Spleen (tissue), 7 donors: ENCODE measurements around the gene THUMPD1.

Source experiments
- POLR2A ChIP-seq, 3 donors: fragments of 450-650 bp; IDR thresholded peaks; one replicate each; pipeline ENCODE4 v1.5.1; 2017; ENCODE audit warnings: antibody characterized with exemption in 3 of 3, mild to moderate bottlenecking in 1 of 3
- POLR2AphosphoS5 ChIP-seq, 3 donors: sonication (generic); formaldehyde crosslinking; IDR thresholded peaks; one replicate each; pipeline ENCODE4 v1.5.1; 2017; ENCODE audit warnings: antibody characterized with exemption in 3 of 3
- TF ChIP-seq, protein P1 (sequence below), 11 experiments: fragments of 200-600 bp in 7 of 11; fragments of 450-650 bp in 4 of 11; sonication (generic) in 4 of 11; IDR thresholded peaks in 8 of 11; conservative IDR thresholded peaks in 3 of 11; 1 replicate in 7 of 11; 2 replicates in 4 of 11; pipeline versions ENCODE4 v1.4.0 to v1.8.0; 2016 to 2021; ENCODE audit warnings: antibody characterized with exemption in 11 of 11, inconsistent platforms in 4 of 11, mild to moderate bottlenecking in 1 of 11
- donor health status: DM: no; HTN: no; CAD: no; lungs with moderate emphysema.
- donor health status: DM: no; HTN: no; CAD: no.
- donor health status: DM: no; HTN: no; CAD: no.

DNA sequence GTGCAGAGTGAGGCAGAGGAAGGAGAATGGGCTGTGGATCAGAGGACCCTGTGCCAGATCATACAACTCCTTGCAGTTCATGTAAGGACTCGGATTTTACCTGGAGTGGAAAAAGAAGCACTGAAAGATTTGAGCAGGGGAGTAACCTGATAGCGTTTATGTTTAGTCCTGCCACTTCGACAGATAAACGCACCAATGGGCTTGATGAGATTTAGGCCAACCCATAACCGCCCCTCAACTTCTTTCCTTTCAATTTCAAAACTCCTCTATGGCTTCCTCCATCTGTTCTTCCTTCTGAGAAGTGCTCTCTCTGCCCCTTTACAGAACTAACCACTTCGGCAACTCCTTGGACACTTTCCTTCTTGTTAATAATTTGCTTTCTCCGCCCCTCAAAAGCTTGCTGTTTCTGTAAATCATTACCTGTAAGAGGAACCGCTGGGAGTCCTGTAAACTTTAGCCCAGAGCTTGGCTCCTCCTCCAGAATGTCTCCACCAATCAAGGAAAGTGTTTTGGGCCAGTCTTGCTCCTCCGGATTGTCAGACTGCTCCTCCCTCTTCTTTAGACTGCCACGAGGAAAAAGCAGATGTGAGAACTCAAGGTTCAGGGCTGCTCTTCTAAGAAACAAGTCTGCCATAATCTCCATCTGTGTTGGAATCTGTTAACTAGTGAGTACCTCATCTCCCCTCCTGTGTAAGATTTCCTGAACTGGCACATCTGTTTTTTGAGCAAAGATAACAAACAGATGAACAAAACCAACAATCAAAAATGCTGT, 22.0 kb upstream of the THUMPD1 start, which contains the start of gene ACSM3:
- TF ChIP-seq, protein P1, sequence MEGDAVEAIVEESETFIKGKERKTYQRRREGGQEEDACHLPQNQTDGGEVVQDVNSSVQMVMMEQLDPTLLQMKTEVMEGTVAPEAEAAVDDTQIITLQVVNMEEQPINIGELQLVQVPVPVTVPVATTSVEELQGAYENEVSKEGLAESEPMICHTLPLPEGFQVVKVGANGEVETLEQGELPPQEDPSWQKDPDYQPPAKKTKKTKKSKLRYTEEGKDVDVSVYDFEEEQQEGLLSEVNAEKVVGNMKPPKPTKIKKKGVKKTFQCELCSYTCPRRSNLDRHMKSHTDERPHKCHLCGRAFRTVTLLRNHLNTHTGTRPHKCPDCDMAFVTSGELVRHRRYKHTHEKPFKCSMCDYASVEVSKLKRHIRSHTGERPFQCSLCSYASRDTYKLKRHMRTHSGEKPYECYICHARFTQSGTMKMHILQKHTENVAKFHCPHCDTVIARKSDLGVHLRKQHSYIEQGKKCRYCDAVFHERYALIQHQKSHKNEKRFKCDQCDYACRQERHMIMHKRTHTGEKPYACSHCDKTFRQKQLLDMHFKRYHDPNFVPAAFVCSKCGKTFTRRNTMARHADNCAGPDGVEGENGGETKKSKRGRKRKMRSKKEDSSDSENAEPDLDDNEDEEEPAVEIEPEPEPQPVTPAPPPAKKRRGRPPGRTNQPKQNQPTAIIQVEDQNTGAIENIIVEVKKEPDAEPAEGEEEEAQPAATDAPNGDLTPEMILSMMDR (IDR thresholded peaks at IDR 0.05 in 8 of 11, conservative IDR thresholded peaks at IDR 0.05 in 3 of 11) = no peak
- TF ChIP-seq POLR2A (IDR thresholded peaks at IDR 0.05) = no peak
- peak in 1 of 3 donors; percentile 31 for TF ChIP-seq POLR2AphosphoS5 (IDR thresholded peaks at IDR 0.05)
